Type B pancreatic cell (in vitro differentiated cells): ENCODE measurements around the gene FNBP1L. TPM values are rescaled to one million over a fixed set of nuclear protein-coding genes. Genes with fewer than 3 reads are reported as not detected.
A peak's percentile ranks its signal among the peaks of the same experiment; 100 is the strongest.

Experiments used
- DNase-seq: peaks from one replicate; pipeline ENCODE4 v3.0.0; 2021; ENCODE audit warnings: mixed read lengths; ENCODE audit not compliant: unreplicated experiment; ENCODE audit errors: extremely low spot score
- H3K27ac Mint-ChIP-seq: 2 replicates; pipeline ENCODE4 v1.8.0; 2021; ENCODE audit warnings: mild to moderate bottlenecking, mixed read lengths
- H3K27me3 Mint-ChIP-seq: 2 replicates; pipeline ENCODE4 v1.8.0; 2021; ENCODE audit warnings: mixed read lengths
- H3K36me3 Mint-ChIP-seq: 2 replicates; pipeline ENCODE4 v1.8.0; 2021; ENCODE audit warnings: mixed read lengths
- H3K4me1 Mint-ChIP-seq: one replicate; pipeline ENCODE4 v1.8.0; 2021; ENCODE audit warnings: mixed read lengths; ENCODE audit not compliant: unreplicated experiment
- H3K4me3 Mint-ChIP-seq: 2 replicates; pipeline ENCODE4 v1.8.0; 2021; ENCODE audit warnings: mild to moderate bottlenecking, mixed read lengths
- H3K9me3 Mint-ChIP-seq: 2 replicates; pipeline ENCODE4 v1.8.0; 2021; ENCODE audit warnings: mixed read lengths
- total RNA-seq: library from RNA; stranded (reverse); gene quantifications from 2 replicates; pipeline ENCODE4 v1.2.1, GENCODE V29; 2021; ENCODE audit warnings: low replicate concordance
- TF ChIP-seq, protein P1 (sequence below): fragments of 200-600 bp; sonication (generic); conservative IDR thresholded peaks from 2 replicates; pipeline ENCODE4 v1.5.0; 2021; ENCODE audit warnings: antibody characterized with exemption, mild to moderate bottlenecking

FNBP1L gene
- total RNA-seq, 1 donor from 2014 or later, result 74.7 TPM

DNA sequence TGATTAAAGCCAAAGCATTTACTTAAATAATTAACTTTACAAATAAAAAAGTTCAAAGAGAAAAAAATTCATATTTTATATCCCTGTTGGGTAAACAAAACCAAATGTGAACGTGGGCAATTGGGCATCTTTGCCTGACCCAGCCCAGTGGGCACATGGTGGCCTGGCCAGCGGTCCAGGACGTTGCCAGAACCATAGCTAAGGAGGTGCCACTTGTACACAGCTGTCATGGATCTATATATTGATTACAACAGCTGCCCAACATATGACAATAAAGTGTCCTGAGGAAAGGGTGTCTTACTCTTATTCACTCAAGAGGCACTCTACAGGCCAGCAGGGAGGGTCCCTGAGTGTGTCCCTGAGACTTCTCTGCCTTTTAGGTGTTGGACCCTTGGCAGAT lies 155.2 kb downstream of the FNBP1L start:
- DNase-seq, result no peak
- H3K27me3 Mint-ChIP-seq, result no peaks in the 10 kb centered on the region
- H3K4me1 Mint-ChIP-seq, result peaks cover 51% of the 10 kb centered on the region
- H3K36me3 Mint-ChIP-seq, result peaks cover 26% of the 10 kb centered on the region
- H3K4me3 Mint-ChIP-seq, result no peak overlapping the region
- TF ChIP-seq, protein P1, sequence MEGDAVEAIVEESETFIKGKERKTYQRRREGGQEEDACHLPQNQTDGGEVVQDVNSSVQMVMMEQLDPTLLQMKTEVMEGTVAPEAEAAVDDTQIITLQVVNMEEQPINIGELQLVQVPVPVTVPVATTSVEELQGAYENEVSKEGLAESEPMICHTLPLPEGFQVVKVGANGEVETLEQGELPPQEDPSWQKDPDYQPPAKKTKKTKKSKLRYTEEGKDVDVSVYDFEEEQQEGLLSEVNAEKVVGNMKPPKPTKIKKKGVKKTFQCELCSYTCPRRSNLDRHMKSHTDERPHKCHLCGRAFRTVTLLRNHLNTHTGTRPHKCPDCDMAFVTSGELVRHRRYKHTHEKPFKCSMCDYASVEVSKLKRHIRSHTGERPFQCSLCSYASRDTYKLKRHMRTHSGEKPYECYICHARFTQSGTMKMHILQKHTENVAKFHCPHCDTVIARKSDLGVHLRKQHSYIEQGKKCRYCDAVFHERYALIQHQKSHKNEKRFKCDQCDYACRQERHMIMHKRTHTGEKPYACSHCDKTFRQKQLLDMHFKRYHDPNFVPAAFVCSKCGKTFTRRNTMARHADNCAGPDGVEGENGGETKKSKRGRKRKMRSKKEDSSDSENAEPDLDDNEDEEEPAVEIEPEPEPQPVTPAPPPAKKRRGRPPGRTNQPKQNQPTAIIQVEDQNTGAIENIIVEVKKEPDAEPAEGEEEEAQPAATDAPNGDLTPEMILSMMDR, result no peak
- peaks cover 5% of the 10 kb centered on the region for H3K9me3 Mint-ChIP-seq
- H3K27ac Mint-ChIP-seq, result no peak overlapping the region

DNA sequence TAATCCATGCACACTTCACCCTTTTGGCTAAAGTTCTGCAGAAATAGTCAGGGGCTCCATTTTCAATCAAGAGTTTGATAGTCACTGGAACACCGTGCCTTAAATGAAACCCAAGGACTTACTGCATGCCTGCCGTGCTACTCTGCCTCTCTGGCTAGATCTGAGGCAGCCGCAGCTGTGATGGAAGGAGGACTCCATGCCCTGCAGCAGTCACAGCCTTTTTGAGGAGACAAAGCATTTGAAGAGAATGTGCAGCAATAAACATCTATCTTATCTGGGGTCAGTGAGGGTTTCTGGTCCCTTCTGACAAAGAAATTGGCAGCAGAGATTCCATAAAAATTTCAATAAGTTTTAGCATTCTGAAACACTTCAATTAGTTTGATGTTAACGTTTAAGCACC lies 155.7 kb downstream of the FNBP1L start:
- H3K27ac Mint-ChIP-seq, result peak overlapping the region; percentile 72
- H3K27me3 Mint-ChIP-seq, result no peaks in the 10 kb centered on the region
- H3K36me3 Mint-ChIP-seq, result peaks cover 26% of the 10 kb centered on the region
- no peak for DNase-seq
- H3K4me3 Mint-ChIP-seq, result peak overlapping the region; percentile 29
- H3K9me3 Mint-ChIP-seq, result peaks cover 5% of the 10 kb centered on the region
- TF ChIP-seq, protein P1, result no peak
- peaks cover 55% of the 10 kb centered on the region for H3K4me1 Mint-ChIP-seq

Other genes starting within 250 kb of the FNBP1L start
- 47.3 and 49.0 TPM in 2 replicates for gene DR1, start 102.2 kb upstream of the FNBP1L start, total RNA-seq
- gene BCAR3, start 233.7 kb downstream of the FNBP1L start, total RNA-seq, result 16.6 and 52.1 TPM in 2 replicates